ENCODE results near the gene DTYMK. TPM values are rescaled to one million over a fixed set of nuclear protein-coding genes. Genes with fewer than 3 reads are reported as not detected.

Gene DTYMK
- total and polyA plus RNA-seq, 2 experiments from 2014 or later: 20.7 to 55.5 TPM

DNA sequence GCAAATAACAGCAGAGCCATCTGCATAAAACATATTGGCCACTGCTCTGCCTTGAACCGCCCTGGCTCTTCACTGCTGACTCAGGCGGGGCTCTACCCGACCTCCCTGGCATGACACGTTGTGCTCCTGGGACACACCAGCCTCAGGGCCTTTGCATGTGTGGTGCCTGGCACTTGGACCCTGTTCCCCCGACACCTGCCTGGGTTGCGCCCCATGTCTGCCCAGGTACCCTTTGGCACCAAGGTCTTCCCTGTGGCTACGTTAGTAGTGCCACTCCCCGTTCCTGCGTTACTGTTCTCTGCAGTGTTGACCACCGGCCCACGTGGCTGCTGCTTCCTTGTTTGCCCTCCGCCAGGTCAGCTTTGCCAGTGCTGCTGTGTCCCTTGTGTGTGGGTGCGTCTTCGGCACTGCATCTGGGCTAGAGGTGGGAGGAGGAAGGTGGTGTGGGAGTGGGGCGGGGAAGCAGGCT lies 28.8 kb downstream of the DTYMK start:
- Histone ChIP-seq H3K27ac (no peak overlapping the region), H3K27me3 (no peaks in the 10 kb centered on the region), H3K4me2 (no peak overlapping the region), H3K9me3 (ENCODE audit: low read depth) (no peaks in the 10 kb centered on the region), H4K20me1 (ENCODE audit: insufficient read depth, poor library complexity, severe bottlenecking) (no peaks in the 10 kb centered on the region), H3K9me2 (replicated peaks; ENCODE audit: insufficient read depth) (no peaks in the 10 kb centered on the region), H3K36me3 (replicated peaks; ENCODE audit: insufficient read depth, low read depth) (no peaks in the 10 kb centered on the region), H3K4me1 (ENCODE audit: insufficient read depth) (no peaks in the 10 kb centered on the region), H2AFZ (no peak overlapping the region), H3K4me3 (no peak overlapping the region), H3K79me2 (no peaks in the 10 kb centered on the region)
- TF ChIP-seq EZH2phosphoT487 (IDR thresholded peaks at IDR 0.05; ENCODE audit: low read depth, severe bottlenecking, unreplicated experiment): no peak
- TF ChIP-seq, protein P1, sequence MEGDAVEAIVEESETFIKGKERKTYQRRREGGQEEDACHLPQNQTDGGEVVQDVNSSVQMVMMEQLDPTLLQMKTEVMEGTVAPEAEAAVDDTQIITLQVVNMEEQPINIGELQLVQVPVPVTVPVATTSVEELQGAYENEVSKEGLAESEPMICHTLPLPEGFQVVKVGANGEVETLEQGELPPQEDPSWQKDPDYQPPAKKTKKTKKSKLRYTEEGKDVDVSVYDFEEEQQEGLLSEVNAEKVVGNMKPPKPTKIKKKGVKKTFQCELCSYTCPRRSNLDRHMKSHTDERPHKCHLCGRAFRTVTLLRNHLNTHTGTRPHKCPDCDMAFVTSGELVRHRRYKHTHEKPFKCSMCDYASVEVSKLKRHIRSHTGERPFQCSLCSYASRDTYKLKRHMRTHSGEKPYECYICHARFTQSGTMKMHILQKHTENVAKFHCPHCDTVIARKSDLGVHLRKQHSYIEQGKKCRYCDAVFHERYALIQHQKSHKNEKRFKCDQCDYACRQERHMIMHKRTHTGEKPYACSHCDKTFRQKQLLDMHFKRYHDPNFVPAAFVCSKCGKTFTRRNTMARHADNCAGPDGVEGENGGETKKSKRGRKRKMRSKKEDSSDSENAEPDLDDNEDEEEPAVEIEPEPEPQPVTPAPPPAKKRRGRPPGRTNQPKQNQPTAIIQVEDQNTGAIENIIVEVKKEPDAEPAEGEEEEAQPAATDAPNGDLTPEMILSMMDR (IDR thresholded peaks at IDR 0.05; ENCODE audit: poor library complexity): no peak
- TF ChIP-seq EZH2 (IDR thresholded peaks at IDR 0.05; ENCODE audit: borderline replicate concordance): no peak
- WGBS (ENCODE audit: low lambda C conversion rate, missing lambda C conversion rate): 85% methylated on average over 12 of the region's 15 CpGs
- DNase-seq (ENCODE audit: low spot score): no peak

DNA sequence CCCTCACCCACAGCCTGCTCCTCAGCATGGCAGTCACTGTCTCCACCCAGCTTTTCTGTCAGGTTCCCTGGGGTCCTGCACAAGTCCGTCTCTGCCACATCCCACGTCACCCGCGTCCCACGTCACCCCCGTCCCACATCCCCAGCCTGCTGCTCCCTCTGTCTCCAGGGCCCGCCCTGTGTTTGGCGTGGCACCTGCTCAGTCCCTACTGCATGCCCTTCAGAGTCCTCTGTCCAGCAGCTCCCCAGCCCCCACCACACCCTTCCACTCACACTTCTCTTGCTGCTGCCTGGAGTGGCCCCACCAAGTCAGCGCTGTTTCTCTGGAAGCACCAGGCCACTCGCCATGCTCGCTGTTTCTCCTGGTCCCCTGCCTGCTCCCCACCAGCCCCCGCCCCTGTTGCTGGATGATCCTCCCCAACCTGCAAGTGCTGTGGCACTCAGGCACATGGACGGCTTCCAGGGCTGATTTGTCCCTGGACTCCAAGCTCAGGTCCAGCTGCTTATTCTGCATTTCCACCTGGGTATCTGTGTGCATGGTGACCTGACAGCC lies 30.3 kb downstream of the DTYMK start:
- Histone ChIP-seq H2AFZ (no peak overlapping the region), H3K27ac (no peak overlapping the region), H3K9me3 (ENCODE audit: low read depth) (no peaks in the 10 kb centered on the region), H3K9me2 (replicated peaks; ENCODE audit: insufficient read depth) (no peaks in the 10 kb centered on the region), H3K79me2 (no peaks in the 10 kb centered on the region), H3K27me3 (no peaks in the 10 kb centered on the region), H3K4me1 (ENCODE audit: insufficient read depth) (no peaks in the 10 kb centered on the region), H3K4me2 (no peak overlapping the region), H3K36me3 (replicated peaks; ENCODE audit: insufficient read depth, low read depth) (no peaks in the 10 kb centered on the region), H4K20me1 (ENCODE audit: insufficient read depth, poor library complexity, severe bottlenecking) (no peaks in the 10 kb centered on the region), H3K4me3 (no peak overlapping the region)
- 91% methylated on average over 11 of the region's 13 CpGs for WGBS (ENCODE audit: low lambda C conversion rate, missing lambda C conversion rate)
- no peak for DNase-seq (ENCODE audit: low spot score)
- no peak for TF ChIP-seq EZH2phosphoT487 (IDR thresholded peaks at IDR 0.05; ENCODE audit: low read depth, severe bottlenecking, unreplicated experiment)
- TF ChIP-seq, protein P1 (IDR thresholded peaks at IDR 0.05; ENCODE audit: poor library complexity): no peak
- no peak for TF ChIP-seq EZH2 (IDR thresholded peaks at IDR 0.05; ENCODE audit: borderline replicate concordance)

DNA sequence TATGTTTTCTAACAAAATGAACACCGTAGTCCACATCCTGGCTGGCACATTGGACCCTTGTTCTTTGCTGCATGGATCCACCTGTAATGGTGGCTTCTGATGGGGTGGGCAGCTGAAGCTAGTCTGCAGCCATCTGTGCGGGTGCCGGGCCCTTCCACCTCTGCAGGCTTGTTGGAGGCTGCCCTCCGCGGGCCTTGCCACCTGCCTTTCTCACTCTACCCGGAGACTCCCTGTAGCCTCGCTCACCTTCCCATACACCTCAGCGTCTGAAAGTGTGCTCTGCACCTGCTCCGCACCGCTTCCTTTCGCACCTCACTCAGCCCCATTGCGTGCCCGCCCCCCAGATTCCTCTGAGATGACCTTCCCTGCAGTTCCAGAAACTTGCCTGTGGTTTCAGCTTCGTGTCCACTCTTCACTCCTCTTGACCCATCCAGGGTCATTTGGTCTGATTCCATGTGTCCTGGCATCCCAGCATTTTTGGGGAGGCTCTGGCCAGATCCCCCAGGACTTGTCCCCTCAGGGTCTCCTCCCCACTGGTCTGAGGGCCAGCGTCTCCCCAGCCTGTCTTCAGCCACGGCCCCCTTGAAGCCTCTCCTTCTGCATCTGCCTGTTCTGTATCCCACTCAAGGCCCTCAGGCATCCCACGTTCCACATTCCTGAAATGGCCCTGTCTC lies 31.0 kb downstream of the DTYMK start:
- TF ChIP-seq EZH2phosphoT487 (IDR thresholded peaks at IDR 0.05; ENCODE audit: low read depth, severe bottlenecking, unreplicated experiment): no peak
- TF ChIP-seq, protein P1 (IDR thresholded peaks at IDR 0.05; ENCODE audit: poor library complexity): no peak
- no peak for TF ChIP-seq EZH2 (IDR thresholded peaks at IDR 0.05; ENCODE audit: borderline replicate concordance)
- WGBS (ENCODE audit: low lambda C conversion rate, missing lambda C conversion rate): 97% methylated on average over 17 of the region's 17 CpGs
- H3K36me3 ChIP-seq (replicated peaks; ENCODE audit: insufficient read depth, low read depth): no peaks in the 10 kb centered on the region

More for the DNA sequence above, 31.0 kb downstream of the DTYMK start:
- H2AFZ ChIP-seq: no peak overlapping the region
- no peaks in the 10 kb centered on the region for H4K20me1 ChIP-seq (ENCODE audit: insufficient read depth, poor library complexity, severe bottlenecking)
- no peak overlapping the region for H3K4me2 ChIP-seq
- no peak overlapping the region for H3K27ac ChIP-seq
- H3K79me2 ChIP-seq: no peaks in the 10 kb centered on the region
- H3K9me2 ChIP-seq (replicated peaks; ENCODE audit: insufficient read depth): no peaks in the 10 kb centered on the region
- no peaks in the 10 kb centered on the region for H3K4me1 ChIP-seq (ENCODE audit: insufficient read depth)
- DNase-seq (ENCODE audit: low spot score): no peak
- H3K27me3 ChIP-seq: no peaks in the 10 kb centered on the region
- H3K9me3 ChIP-seq (ENCODE audit: low read depth): no peaks in the 10 kb centered on the region
- H3K4me3 ChIP-seq: no peak overlapping the region

Measured in hepatocyte (in vitro differentiated cells).